Medulla oblongata (tissue), 1 donor: ENCODE results near the gene RBM28.

ENCODE experiments used
- DNase-seq: peaks from one replicate; pipeline ENCODE4 v3.0.0-alpha.2; 2015; ENCODE audit errors: extremely low spot score

RBM28 gene, protein sequence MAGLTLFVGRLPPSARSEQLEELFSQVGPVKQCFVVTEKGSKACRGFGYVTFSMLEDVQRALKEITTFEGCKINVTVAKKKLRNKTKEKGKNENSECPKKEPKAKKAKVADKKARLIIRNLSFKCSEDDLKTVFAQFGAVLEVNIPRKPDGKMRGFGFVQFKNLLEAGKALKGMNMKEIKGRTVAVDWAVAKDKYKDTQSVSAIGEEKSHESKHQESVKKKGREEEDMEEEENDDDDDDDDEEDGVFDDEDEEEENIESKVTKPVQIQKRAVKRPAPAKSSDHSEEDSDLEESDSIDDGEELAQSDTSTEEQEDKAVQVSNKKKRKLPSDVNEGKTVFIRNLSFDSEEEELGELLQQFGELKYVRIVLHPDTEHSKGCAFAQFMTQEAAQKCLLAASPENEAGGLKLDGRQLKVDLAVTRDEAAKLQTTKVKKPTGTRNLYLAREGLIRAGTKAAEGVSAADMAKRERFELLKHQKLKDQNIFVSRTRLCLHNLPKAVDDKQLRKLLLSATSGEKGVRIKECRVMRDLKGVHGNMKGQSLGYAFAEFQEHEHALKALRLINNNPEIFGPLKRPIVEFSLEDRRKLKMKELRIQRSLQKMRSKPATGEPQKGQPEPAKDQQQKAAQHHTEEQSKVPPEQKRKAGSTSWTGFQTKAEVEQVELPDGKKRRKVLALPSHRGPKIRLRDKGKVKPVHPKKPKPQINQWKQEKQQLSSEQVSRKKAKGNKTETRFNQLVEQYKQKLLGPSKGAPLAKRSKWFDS

DNA sequence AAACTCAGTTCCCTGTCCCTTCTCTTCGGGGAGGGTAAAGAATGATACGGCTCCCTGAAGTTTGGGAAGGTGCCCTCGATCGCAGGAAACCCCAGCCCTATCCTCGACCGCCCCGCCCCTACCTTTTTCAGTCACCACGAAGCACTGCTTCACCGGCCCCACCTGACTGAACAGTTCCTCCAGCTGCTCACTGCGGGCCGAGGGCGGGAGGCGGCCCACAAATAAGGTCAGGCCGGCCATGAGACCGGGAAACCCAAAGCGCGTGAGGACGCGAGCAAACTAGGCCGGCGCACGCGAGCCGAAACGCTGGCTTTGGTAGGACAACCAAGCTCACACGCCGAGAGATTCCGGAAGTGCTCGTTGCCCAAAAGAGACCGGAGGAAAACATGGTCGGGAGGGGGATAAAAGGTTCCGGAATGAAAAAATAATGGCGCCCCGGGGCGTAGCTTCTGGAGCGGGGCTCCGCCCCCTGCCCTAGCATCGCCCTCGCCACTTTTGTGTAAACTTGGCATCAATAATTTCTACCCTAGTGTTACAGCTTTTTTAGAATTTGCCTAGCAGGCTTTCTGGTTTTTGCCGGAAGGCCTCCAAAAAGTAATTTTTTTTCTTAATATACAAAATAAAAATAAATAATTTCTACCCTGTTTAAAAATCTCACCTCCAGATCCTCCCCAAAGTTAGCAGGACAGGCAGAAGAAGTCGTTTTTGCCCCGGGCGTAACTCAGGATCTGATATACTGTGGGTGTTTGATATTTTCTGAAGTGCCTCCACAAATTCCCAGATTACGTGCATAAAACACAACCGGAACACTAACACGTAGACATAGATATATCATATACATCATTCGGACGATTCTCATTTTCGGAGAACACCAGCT is at the start of gene RBM28:
Gene RBM28, minus strand, starts transcription at position 355 of the 877 bp plus-strand sequence. Its CDS starts 115 bp downstream, at position 240.
- peak; percentile 92 for DNase-seq

DNA sequence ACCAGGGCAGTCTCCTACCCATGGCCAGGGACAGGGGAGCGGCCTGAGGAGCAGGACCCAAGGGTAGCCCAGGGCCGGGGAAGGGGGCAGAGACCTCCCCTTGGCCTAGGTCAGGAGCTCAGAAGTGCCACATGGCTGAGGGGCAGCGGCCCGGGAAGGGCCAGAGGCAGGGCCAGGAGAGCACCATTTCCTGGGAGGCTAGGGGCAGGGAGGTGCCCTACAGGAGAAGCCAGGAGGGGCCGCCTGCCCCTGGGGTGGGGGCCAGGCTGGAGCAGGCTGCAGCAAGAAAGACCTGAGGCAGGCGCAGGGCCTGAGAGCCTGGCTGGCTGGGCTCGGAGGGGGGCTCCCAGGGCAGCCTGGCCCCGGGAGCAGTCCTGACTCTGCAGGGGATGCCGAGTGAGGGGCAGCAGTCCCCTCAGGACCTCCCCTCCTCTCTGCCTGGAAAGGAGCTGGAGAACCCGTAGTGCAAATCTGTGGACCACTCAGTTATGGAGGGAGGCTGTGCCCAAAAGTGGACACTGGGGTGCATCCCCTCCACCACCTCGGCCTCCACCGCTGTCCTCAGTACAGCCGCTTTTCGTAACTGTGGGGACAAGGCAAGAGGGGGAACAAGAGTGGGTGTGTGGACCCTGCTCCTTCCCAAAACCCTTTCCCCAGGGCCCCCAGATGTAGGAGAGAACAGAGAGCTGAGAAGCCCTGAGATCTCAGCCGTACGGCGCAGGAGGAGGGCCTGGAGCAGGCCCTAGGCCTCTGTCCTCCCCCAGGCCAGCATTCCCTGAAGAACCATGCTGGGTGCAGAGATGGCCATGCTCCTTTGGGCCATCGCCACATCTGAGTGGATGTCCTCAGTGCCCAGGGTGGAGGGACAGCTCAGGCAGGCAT is 49.0 kb upstream of the RBM28 start:
- no peak for DNase-seq

DNA sequence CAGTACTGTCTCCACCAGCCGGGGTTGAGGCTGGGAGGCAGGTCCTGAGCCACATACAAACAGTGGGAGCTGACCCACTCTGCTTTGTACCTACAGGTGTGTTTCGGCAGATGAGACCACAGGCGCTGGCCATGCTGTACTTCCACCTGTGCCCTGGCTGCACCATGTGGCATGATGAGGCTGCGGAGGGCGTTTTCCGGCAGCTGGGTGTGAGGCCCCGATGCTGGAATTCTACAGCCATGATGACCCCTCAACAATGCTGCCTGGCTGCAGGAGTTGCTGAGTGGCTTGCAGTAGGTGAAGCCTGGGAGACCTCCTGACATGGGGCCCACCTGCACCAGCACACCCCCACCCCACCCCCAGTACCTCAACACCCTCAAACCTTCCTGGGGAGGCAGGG is 48.1 kb upstream of the RBM28 start:
- no peak for DNase-seq

DNA sequence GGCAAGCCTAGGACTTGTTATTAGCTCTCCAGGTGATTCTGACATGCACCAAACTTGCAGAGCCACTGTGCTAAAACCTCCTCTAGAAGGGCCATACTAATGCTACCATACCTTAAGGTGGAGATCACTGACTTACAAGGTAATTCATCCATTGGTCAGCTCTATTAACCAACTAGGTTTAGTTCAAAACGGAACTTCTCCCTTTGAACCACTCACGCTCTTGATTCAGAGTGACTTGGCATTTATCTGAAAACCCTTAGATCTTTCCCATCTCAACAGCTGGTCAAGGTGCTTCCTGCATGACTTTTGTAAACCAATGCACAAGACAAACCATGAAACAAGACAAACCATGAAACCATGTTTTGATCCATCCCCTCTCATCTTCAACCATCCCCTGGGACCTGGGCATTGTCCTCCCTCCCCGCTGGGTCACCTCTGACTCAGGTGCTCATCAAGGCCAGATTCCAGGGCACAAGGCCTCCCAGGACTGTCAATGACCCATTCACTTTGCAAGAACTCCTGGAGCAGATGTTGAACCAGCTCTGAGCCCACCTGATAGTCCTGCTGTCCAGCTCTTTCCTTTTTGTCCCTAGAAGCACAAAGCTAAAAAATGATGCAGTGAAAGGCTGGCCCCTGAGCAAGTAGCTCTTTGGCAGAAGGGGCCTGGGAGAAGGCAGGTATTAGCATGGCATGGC is 47.3 kb upstream of the RBM28 start:
- DNase-seq, result no peak

DNA sequence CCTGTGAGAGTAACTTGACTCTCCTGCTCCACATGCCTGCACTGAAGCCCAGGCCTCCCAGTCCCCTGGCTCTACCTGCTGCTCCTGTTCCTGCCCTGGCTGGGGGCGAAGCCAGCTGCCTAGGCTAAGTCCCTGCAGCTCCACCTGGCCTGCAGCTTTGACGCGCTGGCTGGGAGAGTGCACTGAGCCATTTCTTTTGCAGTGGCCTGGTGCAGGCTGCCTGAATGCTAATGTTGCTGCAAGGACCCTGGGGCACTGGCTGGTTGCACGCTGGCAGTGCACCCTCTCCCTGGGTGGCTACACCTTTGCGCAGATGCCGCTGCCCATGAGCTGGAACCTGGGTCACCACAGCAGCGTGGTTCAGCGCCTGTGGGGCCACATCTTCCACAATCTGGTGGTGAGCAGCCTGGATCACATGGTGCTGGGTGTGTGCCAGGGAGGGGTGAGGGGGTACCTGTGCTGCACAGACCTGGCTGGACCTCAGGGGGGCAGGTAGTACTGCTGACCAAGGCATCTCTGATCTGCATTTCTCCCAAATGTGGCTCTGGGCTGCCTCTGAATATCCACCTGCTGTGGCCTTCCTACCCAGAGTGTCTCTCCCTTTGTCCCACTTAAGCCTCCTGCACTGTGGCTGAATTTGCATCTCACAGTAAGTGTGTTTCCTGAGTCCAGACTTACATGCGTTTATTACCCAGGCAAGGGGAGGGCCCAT is 46.1 kb upstream of the RBM28 start:
- DNase-seq, result no peak

DNA sequence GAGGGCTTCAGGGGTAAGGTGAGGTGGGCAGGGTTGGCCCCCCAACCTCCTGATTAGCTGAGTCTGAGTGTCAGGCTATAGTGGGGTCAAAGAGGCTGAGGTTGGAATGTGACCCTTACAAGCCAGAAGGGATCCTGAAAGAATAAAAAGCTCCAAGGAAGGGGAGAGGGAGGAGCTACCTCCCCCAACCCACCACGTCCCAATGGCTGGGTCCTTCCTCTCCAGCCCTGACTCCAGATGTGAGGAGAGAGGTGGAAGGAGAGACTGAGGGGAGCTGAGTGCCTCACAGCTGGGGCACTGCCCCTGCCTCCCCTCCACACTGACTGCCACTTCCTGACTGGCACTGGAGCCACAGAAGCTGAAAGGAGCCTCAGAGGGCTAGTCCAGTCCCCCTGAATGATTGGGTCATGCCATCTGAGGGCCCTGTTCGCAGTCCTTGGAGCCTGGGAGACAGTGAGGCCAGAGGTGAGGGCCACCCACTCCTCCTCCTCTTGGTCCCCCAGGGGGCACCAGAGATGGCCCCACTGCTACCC is 45.4 kb upstream of the RBM28 start:
- no peak for DNase-seq

DNA sequence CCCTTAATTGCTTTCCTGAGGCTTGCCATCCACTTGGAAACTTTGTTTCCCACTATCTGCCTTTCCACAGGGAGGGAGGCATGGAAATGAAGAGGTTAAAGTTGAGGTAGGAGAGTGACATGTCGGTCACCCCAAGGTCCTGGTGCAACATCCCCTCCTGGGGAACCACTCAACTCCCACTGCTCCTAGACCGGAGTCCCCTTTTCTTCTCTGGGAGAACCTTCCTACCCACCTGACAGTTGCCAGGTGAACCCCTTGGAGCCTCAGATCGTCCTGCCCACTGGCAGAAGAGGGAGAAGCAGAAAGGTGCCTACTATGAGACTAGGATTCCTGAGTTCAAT is 44.4 kb upstream of the RBM28 start:
- DNase-seq, result no peak

DNA sequence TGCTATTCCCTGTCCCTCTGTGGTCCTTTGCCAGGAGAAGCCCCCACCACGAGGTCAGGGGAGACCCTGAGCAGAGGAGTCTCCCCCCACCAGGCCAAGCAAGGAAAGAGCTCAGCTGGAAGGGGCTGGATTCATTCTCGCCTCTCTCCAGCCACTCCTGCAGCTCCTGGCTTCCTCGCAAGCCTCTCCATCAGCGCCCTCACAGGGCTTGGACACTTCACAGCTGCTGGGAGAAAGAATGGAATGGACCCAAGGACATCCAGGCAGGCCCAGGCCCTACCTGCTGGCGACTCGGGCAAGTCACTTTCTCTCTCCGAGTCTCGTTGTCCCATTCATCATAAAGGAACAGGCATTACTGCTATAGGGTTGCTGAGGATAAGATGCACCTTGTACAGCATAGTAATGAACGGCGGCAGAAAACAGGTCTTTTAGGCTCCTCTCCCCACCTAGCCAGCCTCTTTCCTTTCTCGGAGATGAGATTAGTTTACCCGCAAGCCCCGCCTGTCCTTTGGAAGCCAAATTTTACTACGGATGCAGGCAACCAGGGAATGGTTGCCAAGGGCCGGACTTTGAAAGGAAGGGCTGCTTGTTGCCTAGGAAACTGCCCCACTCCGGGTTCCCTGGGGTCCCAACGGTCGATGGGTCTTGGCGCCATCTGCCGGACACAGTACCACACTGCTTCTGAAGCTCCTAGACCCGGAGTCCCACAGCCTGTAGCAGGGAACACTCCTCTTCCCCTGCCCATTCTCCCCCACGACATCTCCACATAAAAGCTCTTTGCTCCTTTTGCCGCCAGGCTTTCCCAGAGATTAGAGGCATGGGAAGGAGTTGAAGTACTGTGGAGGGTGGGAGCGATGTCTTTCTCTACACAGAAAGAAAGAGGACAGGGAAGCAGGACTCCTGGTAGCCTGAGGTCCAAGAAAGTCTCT is 43.8 kb upstream of the RBM28 start:
- DNase-seq, result peak; percentile 89

DNA sequence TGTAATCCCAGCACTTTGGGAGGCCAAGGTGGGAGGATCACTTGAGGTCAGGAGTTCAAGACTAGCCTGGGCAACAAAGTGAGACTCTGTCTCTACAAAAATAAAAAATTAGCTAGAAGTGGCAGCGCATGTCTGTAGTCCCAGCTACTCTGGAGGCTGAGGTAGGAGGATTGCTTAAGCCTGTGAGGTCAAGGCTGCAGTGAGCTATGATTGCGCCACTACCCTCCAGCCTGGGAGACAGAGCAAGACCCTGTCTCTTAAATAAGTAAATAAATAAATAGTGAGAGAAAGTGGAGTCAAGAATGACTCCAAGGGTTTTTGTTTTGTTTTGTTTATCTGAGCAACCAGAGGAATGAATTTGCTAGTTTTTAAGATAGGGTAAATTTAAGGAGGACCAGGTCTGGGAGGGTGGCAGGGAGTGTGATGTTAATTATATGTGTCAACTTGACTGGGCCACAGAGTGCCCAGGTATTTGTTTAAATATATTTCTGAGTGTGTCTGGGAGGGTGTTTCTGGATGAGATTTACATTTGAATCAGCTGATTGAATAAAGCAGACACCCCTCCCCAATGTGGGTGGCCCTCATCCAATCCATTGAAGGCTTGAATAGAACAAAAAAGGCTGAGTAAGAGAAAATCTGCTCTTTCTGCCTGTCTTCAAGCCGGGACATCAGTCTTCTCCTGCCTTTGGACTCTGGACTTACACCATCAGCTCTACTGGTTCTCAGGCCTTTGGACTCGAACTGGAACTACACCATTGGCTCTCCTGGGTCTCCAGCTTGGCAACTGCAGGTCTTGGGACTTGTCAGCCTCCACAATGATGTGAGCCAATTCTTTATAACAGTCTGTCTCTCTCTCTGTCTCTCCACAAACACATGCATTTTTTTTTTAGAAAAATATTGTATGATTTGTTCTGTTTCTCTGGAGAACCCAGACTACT is 42.5 kb upstream of the RBM28 start:
- DNase-seq, result no peak

DNA sequence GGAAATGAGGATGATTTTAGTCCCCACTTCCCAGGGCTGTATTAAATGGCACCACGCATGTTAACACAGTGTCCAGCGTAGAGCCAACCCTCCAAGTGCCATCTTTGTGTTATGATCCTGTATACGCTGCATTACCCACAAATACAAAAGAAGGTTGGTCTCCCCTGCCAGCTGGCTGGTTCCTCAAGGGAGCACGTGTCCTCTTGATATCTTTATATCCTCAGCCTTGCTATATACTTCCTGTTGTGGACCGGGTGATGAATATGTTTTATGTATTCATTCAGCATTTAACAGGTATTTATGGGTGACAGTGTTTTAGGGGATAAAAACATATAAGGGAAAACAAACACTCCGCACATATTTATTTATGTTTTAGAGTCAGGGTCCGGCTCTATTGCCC is 41.0 kb upstream of the RBM28 start:
- no peak for DNase-seq

DNA sequence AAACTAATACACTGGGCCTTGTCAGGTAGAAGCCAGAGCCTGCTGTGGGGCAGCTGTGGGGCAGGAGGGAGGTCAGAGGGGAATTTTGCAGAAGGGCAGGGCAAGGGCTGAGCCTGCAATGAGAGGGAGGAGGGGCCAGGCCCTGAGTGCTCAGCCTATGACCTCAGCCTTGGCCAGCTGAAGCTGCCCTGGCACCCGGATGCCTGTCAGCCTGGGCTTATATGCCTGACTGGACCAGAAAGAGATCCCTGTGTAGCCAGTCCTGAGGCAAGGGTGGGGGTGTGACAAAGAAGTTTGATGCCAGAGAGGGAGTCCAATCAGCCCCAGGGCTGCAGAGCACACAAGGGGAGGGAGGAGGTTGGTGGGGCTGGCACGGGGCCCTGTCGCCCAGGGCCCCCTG is 40.1 kb upstream of the RBM28 start:
- DNase-seq, result no peak

DNA sequence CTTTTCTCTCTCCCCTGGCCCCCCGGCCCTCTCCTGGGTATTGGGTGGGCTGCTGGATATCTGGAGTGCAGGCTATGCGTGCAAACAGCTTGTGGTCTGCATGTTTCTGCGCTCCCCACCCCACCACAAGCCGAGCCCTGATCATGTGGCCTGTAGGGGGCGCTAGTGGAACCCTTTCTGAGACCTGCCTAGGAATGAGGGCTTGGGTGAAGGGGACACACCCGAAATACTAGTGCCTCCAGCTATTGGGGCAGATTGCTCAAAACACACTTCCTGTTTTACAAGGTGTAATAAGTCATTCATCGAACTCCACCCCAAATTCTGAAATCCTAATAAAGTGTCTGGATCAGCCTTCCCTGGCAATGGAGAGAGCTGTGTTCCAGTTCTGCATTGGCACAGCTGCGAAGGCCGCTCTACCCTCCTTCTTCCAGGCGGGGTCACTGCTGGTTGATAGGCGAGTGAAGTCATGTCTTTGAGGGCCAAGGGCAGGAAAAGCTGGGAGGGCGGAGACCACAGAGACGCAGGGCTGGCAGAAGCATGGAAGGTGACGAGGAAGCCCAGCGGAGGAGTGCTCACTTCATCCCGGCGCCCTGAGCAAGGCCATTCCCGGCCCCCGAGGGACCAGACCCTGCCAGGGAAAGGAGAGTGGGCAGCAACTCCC is 37.6 kb upstream of the RBM28 start:
- no peak for DNase-seq

DNA sequence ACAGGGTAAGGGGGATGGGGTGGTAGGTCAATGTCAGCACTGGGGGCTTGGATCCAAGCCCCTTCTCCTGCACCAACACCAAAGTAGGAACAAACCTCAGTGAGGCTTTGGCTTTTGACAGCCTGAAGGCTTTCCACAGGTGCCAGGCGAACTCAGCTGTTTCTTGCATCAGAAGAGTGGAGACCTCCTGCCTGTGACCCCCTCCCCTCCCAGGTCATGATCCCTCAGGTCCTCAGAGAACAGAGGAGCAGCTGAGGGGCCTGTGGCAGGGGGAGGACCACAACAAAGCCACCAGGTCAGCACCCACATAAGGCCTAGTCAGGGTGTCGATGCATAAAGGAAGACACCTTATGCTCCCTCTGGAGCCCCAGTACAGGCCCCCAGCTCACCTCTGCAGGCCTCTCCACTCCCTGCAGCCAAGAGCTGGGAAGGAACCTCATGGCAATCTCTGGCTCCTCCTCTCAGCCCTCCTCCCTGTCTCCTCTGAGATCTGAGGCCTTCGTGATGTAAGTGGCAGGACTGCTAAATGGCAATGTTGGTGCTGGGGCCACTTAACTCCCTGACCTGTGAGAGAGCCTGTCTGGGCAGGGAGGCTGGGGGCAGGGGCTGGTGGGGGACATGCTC is 36.9 kb upstream of the RBM28 start:
- DNase-seq, result no peak

DNA sequence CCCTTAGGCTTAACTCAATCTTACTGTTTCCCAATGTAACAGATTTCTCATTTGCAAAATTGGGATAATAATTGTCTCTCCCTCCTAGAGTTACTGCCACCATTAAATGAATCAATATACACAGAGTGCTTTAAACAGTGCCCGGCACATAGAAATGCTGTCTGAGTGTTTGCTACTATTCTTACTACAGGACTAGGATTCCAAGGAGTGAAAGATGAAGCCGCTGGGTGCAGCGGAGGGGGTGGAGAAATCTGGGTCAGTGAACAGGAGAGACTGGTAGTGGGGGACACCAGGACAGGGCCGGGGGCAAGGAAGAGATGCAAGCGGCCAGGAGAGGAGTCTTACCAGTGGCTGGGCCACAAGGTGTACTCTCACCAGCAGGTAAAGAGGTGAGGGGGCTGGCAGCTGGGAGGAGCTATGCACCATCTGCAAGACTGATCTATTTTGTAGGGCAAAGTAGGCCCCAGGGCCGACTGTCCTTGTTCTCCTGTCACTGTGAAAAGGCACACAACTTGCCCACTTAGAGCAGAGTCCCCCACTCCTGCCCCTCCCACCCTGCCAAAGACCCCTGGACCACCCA is 36.3 kb upstream of the RBM28 start:
- DNase-seq, result no peak

DNA sequence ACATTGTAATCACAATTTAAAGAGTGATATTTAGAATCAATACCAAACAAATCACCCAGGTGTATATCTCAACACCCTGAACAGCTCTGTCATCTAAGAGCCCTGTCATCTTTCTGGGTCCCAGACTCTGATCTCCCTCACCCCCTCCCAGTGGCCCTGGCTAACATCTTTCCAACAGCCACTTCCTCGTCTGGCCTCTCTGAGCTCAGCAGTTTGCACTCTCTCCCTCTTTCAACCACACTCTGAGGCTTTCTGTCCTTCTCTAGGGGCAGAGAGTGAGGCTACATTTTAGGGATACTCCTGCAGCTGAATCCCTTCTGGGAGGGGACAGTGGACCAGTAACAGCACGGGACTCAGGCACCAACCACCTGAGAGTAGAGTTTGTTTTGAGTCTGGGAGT is 34.9 kb upstream of the RBM28 start:
- DNase-seq, result no peak

DNA sequence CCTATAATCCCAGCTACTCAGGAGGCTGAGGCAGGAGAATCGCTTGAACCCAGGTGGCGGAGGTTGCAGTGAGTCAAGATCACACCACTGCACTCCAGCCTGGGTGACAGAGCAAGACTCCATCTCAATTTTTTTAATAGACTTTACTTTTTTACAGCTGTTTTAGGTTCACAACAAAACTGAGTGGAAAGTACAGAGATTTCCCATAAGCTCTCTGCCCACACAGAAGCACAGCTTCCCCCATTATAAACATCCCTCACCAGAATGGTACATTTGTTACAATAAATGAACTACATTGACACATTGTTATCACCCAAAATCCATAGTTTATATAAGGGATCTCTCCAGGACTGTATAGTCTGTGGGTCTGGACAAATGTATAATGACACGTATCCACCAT is 32.4 kb upstream of the RBM28 start:
- DNase-seq, result no peak
